SIG-M5 (cell line): ENCODE measurements around the gene LIME1.
"Not testable (repeated sequence)": the region's sequence is repeated elsewhere in the genome, so short reads cannot be mapped to it uniquely, and the experiment has no call there.

Source experiments
- DNase-seq: peaks from one replicate; lab custom pipeline; 2025; lab: John Stamatoyannopoulos, UW

The LIME1 gene

DNA sequence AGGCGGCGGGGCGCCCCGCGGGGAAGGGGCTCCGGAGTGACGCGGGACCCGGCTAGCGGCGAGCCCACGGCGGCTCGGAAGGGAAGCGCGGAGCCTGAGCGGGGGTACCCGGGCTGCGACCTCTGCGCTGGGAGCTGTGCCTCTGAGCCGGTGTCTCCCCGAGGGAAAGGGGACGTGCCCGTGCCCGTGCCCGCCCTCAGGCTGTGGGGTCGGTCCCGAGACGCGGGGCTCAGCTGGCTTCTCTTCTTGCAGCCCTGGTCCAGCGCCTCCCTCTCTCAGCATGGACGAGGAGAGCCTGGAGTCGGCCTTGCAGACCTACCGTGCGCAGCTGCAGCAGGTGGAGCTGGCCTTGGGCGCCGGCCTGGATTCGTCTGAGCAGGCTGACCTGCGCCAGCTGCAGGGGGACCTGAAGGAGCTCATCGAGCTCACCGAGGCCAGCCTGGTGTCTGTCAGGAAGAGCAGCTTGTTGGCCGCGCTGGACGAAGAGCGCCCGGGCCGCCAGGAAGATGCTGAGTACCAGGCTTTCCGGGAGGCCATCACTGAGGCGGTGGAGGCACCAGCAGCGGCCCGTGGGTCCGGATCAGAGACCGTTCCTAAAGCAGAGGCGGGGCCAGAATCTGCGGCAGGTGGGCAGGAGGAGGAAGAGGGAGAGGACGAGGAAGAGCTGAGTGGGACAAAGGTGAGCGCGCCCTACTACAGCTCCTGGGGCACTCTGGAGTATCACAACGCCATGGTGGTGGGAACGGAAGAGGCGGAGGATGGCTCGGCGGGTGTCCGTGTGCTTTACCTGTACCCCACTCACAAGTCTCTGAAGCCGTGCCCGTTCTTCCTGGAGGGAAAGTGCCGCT, 27.9 kb upstream of the LIME1 start:
- no peak for DNase-seq

- DNase-seq, result no peak
Observed at GRCh38 chr20:63709149-63709527, 27.3 kb upstream of the LIME1 start.

GRCh38 chr20:63711085-63711645, 25.3 kb upstream of the LIME1 start:
- no peak for DNase-seq

DNA sequence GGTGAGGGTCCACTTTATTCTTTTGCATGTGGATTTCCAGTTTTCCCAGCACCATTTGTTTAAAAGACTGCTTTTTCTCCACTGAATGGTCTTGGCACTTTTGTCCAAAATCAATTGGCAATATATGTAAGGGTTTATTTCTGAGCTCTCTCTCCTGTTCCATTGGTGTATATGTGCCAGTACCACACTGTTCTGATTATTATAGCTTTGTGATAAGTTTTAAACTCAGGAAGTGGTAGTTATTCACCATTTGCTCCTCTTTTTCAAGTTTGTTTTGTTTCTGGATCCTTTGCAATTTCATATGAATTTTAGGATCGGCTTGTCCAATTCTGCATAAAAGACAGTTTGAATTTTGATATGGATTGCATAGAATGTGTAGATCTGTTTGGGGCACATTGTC, 24.3 kb upstream of the LIME1 start:
- DNase-seq, result no peak

DNA sequence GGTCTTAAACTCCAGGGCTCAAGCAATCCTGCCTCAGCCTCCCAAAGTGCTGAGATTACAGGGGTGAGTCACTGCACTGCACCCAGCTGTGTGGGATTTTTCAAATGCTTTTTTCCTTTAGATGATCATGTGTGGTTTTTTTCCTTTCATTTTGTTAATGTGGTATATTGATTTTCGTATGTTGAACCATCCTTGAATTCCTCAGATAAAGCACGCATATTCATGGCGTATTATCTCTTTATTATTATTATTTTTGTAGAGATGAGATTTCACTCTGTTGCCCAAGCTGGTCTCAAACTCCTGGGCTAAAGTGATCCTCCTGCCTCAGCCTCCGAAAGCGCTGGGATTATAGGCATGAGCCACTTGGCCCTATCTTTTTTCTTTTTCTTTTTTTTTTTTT, 21.6 kb upstream of the LIME1 start:
- DNase-seq, result no peak

- no peak for DNase-seq
Observed at GRCh38 chr20:63718996-63719395, 17.5 kb upstream of the LIME1 start.

DNA sequence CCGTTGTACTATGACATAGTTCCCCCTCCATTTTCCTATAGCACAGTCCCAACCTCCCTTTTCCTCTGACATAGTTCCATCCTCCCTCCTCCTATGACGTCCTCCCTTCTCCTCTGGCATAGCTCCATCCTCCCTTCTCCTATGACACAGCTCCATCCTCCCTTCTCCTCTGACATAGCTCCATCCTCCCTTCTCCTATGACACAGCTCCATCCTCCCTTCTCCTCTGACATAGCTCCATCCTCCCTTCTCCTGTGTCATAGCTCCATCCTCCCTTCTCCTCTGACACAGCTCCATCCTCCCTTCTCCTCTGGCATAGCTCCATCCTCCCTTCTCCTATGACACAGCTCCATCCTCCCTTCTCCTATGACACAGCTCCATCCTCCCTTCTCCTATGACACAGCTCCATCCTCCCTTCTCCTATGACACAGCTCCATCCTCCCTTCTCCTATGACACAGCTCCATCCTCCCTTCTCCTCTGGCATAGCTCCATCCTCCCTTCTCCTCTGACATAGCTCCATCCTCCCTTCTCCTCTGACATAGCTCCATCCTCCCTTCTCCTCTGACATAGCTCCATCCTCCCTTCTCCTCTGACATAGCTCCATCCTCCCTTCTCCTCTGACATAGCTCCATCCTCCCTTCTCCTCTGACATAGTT, 13.4 kb upstream of the LIME1 start:
- not testable (repeated sequence) for DNase-seq

- DNase-seq, result not testable (repeated sequence)
Observed at GRCh38 chr20:63730189-63730733, 6.2 kb upstream of the LIME1 start.

DNA sequence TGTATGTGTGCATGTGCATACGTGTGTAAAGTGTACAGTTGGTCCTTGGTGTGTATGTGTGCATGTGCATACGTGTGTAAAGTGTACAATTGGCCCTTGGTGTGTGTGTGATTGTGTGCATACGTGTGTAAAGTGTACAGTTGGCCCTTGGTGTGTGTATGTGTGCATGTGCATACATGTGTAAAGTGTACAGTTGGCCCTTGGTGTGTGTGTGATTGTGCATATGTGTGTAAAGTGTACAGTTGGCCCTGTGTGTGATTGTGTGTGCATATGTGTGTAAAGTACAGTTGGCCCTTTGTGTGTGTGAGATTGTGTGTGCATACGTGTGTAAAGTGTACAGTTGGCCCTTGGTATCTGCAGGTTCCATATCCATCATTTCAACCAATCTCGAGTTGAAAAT, 5.1 kb upstream of the LIME1 start:
- no peak for DNase-seq

DNA sequence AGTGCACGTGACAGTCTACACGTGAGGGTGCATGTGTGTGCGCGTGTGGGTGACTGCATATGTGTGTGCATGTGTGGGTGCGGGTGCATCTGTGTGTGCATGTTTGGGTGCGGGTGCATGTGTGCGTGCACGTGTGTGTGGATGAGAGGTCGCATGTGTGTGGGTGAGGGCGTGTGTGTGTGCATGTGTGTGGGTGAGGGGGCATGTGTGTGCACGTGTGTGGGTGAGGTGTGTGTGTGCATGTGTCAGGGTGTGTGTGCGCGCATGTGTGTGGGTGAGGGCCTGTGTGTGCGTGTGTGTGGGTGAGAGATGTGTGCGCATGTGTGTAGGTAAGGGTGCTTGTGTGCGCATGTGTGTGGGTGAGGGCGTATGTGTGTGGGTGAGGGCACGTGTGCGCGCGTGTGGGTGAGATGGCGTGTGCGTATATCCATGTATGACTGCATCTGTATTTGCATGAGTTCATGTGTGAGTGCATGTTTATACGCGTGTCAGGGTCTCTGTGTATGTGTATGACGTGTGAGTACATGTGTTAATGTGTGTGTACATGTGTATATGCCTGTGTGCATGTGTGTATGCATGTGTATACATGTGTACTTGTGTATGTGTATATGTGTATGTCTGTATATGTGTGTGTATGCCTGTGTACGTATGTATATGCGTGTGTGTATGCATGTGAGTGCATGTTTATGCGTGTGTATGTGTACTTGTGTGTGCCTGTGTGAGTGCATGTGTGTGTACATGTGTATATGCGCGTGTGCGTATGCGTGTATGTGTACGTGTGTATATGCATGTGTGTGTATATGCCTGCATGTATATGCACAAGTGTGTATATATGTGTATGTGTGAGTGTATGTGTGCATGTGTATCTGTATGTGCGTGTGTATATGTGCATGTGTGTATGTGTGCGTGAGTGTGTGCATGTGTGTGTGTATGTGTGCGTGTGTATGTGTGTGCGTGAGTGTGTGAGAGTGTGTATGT, 4.1 kb upstream of the LIME1 start:
- no peak for DNase-seq

DNA sequence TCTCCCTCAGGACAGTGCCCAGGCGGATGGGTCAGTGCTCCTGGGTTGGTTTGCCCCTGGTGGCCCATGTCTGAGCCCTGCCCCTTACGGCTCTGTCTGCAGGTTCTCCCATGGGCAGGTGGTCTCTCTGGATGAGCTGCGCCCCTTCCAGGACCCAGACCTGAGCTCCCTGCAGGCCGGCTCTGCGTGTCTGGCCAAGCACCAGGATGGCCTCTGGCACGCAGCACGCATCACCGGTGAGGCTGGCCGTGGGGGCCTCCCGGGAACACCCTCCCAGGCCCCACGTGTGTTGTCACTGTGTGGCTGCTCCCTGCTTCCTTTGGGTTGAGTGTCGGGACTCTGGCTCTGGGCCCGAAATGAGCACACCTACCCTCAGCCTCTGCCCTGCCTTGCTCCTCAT, 3.3 kb upstream of the LIME1 start:
- no peak for DNase-seq

- no peak for DNase-seq
Observed at GRCh38 chr20:63733579-63734081, 2.8 kb upstream of the LIME1 start.

DNA sequence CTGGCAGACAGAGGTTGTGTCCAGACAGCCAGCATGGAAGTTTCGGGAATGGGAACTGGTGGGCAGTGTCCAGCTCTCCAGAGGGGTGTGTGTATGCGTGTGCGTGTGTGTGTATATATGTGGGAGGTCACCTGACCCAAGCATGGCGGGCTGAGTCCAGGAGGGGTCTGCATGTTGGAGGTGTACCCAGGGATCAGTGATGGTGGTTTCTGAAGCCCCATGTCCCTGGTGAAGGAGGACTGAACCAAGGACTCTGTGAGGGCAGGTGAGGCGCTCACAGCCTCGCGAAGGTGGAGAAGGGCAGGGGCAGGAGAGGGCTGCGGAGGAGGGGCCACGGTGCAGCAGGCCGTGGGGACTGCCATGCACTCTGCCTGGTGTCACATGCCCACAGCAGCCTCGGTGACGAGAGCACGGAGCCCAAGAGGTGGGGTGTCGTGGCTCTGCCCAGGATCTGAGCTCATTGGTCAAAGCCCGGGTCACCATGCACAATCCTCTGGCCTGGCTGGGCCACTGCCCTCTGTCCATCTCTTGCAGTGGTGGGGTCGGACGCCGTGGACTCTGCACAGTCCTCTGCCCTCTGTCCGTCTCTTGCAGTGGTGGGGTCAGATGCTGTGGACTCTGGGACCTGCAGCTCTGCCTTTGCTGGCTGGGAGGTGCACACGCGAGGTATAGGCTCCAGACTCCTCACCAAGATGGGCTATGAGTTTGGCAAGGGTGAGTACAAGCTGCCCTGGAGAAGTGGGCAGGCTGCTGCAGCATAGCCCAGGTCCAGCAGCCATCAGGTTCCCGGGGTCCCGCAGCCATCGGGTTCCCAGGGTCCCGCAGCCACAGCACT, 2.1 kb upstream of the LIME1 start:
- DNase-seq, result no peak

DNA sequence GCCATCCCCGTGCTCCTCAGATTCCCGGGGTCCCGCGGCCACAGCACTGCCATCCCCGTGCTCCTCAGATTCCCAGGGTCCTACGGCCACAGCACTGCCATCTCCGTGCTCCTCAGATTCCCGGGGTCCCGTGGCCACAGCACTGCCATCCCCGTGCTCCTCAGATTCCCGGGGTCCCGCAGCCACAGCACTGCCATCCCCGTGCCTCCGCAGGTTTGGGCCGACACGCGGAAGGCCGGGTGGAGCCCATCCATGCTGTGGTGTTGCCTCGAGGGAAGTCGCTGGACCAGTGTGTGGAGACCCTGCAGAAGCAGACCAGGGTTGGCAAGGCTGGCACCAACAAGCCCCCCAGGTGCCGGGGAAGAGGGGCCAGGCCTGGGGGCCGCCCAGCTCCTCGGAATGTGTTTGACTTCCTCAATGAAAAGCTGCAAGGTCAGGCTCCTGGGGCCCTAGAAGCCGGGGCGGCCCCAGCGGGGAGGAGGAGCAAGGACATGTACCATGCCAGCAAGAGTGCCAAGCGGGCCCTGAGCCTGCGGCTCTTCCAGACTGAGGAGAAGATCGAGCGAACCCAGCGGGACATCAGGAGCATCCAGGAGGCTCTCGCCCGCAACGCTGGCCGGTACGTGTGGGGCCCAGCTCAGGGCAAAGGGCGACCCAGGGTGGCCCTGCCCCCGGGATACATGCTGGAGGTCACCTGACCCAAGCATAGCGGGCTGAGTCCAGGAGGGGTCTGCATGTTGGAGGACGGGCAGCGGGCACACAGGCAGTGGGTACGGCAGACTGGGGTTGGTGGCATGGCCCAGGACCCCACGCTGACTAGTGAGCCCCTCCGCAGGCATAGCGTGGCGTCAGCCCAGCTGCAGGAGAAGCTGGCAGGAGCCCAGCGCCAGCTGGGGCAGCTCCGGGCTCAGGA, 1.3 kb upstream of the LIME1 start:
- DNase-seq, result no peak

GRCh38 chr20:63736893-63737694, 630 bp downstream of the LIME1 start:
- no peak for DNase-seq

GRCh38 chr20:63737695-63737944, 1.2 kb downstream of the LIME1 start:
- DNase-seq, result no peak

- DNase-seq, result no peak
Observed at GRCh38 chr20:63737945-63738686, 1.7 kb downstream of the LIME1 start.

GRCh38 chr20:63738687-63739129, 2.2 kb downstream of the LIME1 start:
- DNase-seq, result no peak
